H9 (cell line): ENCODE measurements around the gene ARHGEF16. TPM values are rescaled to one million over a fixed set of nuclear protein-coding genes. Genes with fewer than 3 reads are reported as not detected.
A peak's percentile ranks its signal among the peaks of the same experiment; 100 is the strongest.

Source experiments
- DNase-seq: peaks from one replicate; pipeline ENCODE4 v3.0.0-alpha.2; 2017
- H2AFZ ChIP-seq: one replicate; pipeline ENCODE4 v1.6.1; 2013; ENCODE audit warnings: mild to moderate bottlenecking, low read length, control low read depth, moderate library complexity
- H2AK5ac ChIP-seq: 2 replicates; pipeline ENCODE4 v1.6.1; 2013; ENCODE audit warnings: low read length, control low read depth, mixed read lengths; ENCODE audit not compliant: insufficient read length
- H2BK120ac ChIP-seq: one replicate; pipeline ENCODE4 v1.6.1; 2013; ENCODE audit warnings: low read depth, mild to moderate bottlenecking, low read length, control low read depth, inconsistent platforms; ENCODE audit not compliant: poor library complexity, severe bottlenecking
- H2BK12ac ChIP-seq: 2 replicates; pipeline ENCODE4 v1.6.1; 2013; ENCODE audit warnings: low read length, control low read depth, mixed read lengths, low read depth; ENCODE audit not compliant: insufficient read length
- H2BK15ac ChIP-seq: 2 replicates; pipeline ENCODE4 v1.6.1; 2013; ENCODE audit warnings: low read depth, low read length, control low read depth
- H2BK20ac ChIP-seq: one replicate; pipeline ENCODE4 v1.6.1; 2013; ENCODE audit warnings: low read depth, mild to moderate bottlenecking, low read length, control low read depth, inconsistent platforms; ENCODE audit not compliant: poor library complexity, severe bottlenecking
- H2BK5ac ChIP-seq: 2 replicates; pipeline ENCODE4 v1.6.1; 2013; ENCODE audit warnings: low read length, control low read depth, mixed read lengths; ENCODE audit not compliant: insufficient read length
- H3K14ac ChIP-seq: 2 replicates; pipeline ENCODE4 v1.6.1; 2013; ENCODE audit warnings: low read length, control low read depth; ENCODE audit not compliant: insufficient read depth
- H3K18ac ChIP-seq: 2 replicates; pipeline ENCODE4 v1.6.1; 2013; ENCODE audit warnings: low read depth, mild to moderate bottlenecking, mixed read lengths, low read length, control low read depth; ENCODE audit not compliant: insufficient read length
- H3K23ac ChIP-seq: 2 replicates; pipeline ENCODE4 v1.6.1; 2013; ENCODE audit warnings: low read length, control low read depth, mixed read lengths, low read depth; ENCODE audit not compliant: insufficient read length
- H3K23me2 ChIP-seq: 2 replicates; pipeline ENCODE4 v1.6.1; 2013; ENCODE audit warnings: low read depth, mild to moderate bottlenecking, mixed read lengths, low read length, control low read depth; ENCODE audit not compliant: insufficient read length, poor library complexity, severe bottlenecking
- H3K27ac ChIP-seq: 2 replicates; pipeline ENCODE4 v1.5.1; 2013; ENCODE audit warnings: low read length, control low read depth, mixed read lengths, low read depth; ENCODE audit not compliant: insufficient read length
- H3K27me3 ChIP-seq: 2 replicates; pipeline ENCODE4 v1.6.1; 2013; ENCODE audit warnings: low read length, control low read depth, inconsistent platforms; ENCODE audit not compliant: insufficient read depth
- H3K4ac ChIP-seq: 2 replicates; pipeline ENCODE4 v1.6.1; 2013; ENCODE audit warnings: low read depth, mild to moderate bottlenecking, control low read depth, inconsistent platforms, low read length, moderate library complexity
- H3K4me1 ChIP-seq: 2 replicates; pipeline ENCODE4 v1.6.1; 2013; ENCODE audit warnings: low read length, control low read depth, inconsistent platforms; ENCODE audit not compliant: insufficient read depth
- H3K4me2 ChIP-seq: 2 replicates; pipeline ENCODE4 v1.6.1; 2013; ENCODE audit warnings: low read length, control low read depth, mixed read lengths; ENCODE audit not compliant: insufficient read length, insufficient read depth
- H3K56ac ChIP-seq: 2 replicates; pipeline ENCODE4 v1.6.1; 2013; ENCODE audit warnings: low read depth, mild to moderate bottlenecking, mixed read lengths, low read length, control low read depth; ENCODE audit not compliant: insufficient read length
- H3K79me1 ChIP-seq: 2 replicates; pipeline ENCODE4 v1.6.1; 2013; ENCODE audit warnings: low read depth, mild to moderate bottlenecking, moderate library complexity, low read length, control low read depth, inconsistent platforms; ENCODE audit not compliant: insufficient read depth, poor library complexity, severe bottlenecking
- H3K79me2 ChIP-seq: 2 replicates; pipeline ENCODE4 v1.6.1; 2013; ENCODE audit warnings: low read length, control low read depth, inconsistent platforms; ENCODE audit not compliant: insufficient read depth
- H3K9ac ChIP-seq: 2 replicates; pipeline ENCODE4 v1.6.1; 2013; ENCODE audit warnings: low read length, control low read depth, mixed read lengths; ENCODE audit not compliant: insufficient read length; ENCODE audit errors: extremely low read depth
- H3K9me3 ChIP-seq: one replicate; pipeline ENCODE4 v1.6.1; 2013; ENCODE audit warnings: low read depth, low read length, inconsistent platforms; ENCODE audit not compliant: control insufficient read depth
- H3T11ph ChIP-seq: one replicate; pipeline ENCODE4 v1.6.1; 2013; ENCODE audit warnings: mild to moderate bottlenecking, low read length, control low read depth, inconsistent platforms
- H4K20me1 ChIP-seq: one replicate; pipeline ENCODE4 v1.6.1; 2013; ENCODE audit not compliant: control insufficient read depth, insufficient read length, insufficient read depth
- H4K5ac ChIP-seq: 2 replicates; pipeline ENCODE4 v1.6.1; 2013; ENCODE audit warnings: low read depth, mild to moderate bottlenecking, mixed read lengths, low read length, control low read depth; ENCODE audit not compliant: insufficient read length
- H4K8ac ChIP-seq: replicated peaks from 2 replicates; pipeline ENCODE4 v1.6.1; 2013; ENCODE audit warnings: low read length, control low read depth, mixed read lengths, low read depth; ENCODE audit not compliant: insufficient read length
- H4K91ac ChIP-seq: 2 replicates; pipeline ENCODE4 v1.6.1; 2013; ENCODE audit warnings: low read depth, mild to moderate bottlenecking, moderate library complexity, mixed read lengths, low read length, control low read depth; ENCODE audit not compliant: insufficient read length
- H3K27ac Mint-ChIP-seq, 3 experiments: 2 replicates in 2 of 3; 3 replicates in 1 of 3; pipeline ENCODE4 v1.8.0; 2020 to 2021; ENCODE audit warnings: mixed read lengths in 3 of 3, mild to moderate bottlenecking in 1 of 3, moderate library complexity in 1 of 3
- H3K27me3 Mint-ChIP-seq: 2 replicates; pipeline ENCODE4 v1.8.0; 2021; ENCODE audit warnings: low read depth, mild to moderate bottlenecking, moderate library complexity, mixed read lengths
- H3K36me3 Mint-ChIP-seq, 3 experiments: 2 replicates in 2 of 3; 3 replicates in 1 of 3; pipeline ENCODE4 v1.8.0; 2020 to 2021; ENCODE audit warnings: low read depth in 3 of 3, mixed read lengths in 3 of 3; ENCODE audit not compliant: insufficient read depth in 1 of 3
- H3K4me1 Mint-ChIP-seq, 2 experiments: 2 replicates each; pipeline ENCODE4 v1.8.0; 2020; ENCODE audit warnings: mixed read lengths in 2 of 2
- H3K4me3 Mint-ChIP-seq, 2 experiments: 2 replicates in 1 of 2; 3 replicates in 1 of 2; pipeline ENCODE4 v1.8.0; 2020 to 2021; ENCODE audit warnings: mild to moderate bottlenecking in 2 of 2, mixed read lengths in 2 of 2, moderate library complexity in 1 of 2
- H3K9me3 Mint-ChIP-seq, 2 experiments: 2 replicates in 1 of 2; 3 replicates in 1 of 2; pipeline ENCODE4 v1.8.0; 2020; ENCODE audit warnings: mild to moderate bottlenecking in 2 of 2, mixed read lengths in 2 of 2, moderate library complexity in 1 of 2
- CTCF ChIP-seq: fragments of 200-600 bp; sonication (generic); conservative IDR thresholded peaks from 3 replicates; pipeline ENCODE4 v1.8.0; 2021; ENCODE audit warnings: antibody characterized with exemption, mild to moderate bottlenecking
- WGBS: extraction: QIAGEN DNeasy Blood & Tissue Kit; methylation state at CpG from one replicate; pipeline ENCODE4 v1.1.7; 2013; ENCODE audit warnings: missing lambda C conversion rate, low lambda C conversion rate, mixed read lengths; ENCODE audit not compliant: insufficient read length; ENCODE audit errors: extremely low coverage; 5-methylcytosine and 5-hydroxymethylcytosine counted together
- total RNA-seq: library from RNA; stranded (reverse); gene quantifications from 2 replicates; pipeline ENCODE4 v1.2.1, GENCODE V29; 2021

Gene ARHGEF16
- total RNA-seq, 1 experiment from 2014 or later, result 48.5 TPM

GRCh38 chr1:3409366-3410141 lies 44.9 kb upstream of the ARHGEF16 start:
- Histone ChIP-seq H3K79me1 (no peaks in the 10 kb centered on the region), H3K18ac (peak overlapping the region; percentile 73), H3K9ac (no peak overlapping the region), H2BK5ac (no peak overlapping the region), H2BK12ac (no peak overlapping the region), H3K9me3 (no peaks in the 10 kb centered on the region), H4K20me1 (peaks cover 2% of the 10 kb centered on the region), H4K8ac (peak overlapping the region; percentile 5), H2AFZ (no peak overlapping the region), H3K4ac (no peak overlapping the region), H3K23ac (peak overlapping the region; percentile 39), H3K79me2 (no peaks in the 10 kb centered on the region), H3K27ac (no peak overlapping the region), H3K4me2 (no peak overlapping the region), H2BK120ac (no peak overlapping the region), H3K23me2 (no peaks in the 10 kb centered on the region), H4K5ac (no peak overlapping the region), H4K91ac (no peak overlapping the region), H3T11ph (no peak overlapping the region), H3K14ac (no peak overlapping the region), H3K56ac (no peak overlapping the region), H2BK20ac (no peak overlapping the region), H3K4me1 (no peaks in the 10 kb centered on the region), H2BK15ac (no peak overlapping the region), H3K27me3 (no peaks in the 10 kb centered on the region; the same call in 1 of the 2 replicates), H2AK5ac (no peak overlapping the region)
- TF ChIP-seq CTCF, result no peak
- Mint-ChIP-seq H3K36me3 (no peaks in the 10 kb centered on the region), H3K27me3 (peaks cover 1% of the 10 kb centered on the region; the same call in 1 of the 2 replicates), H3K9me3 (no peaks in the 10 kb centered on the region), H3K4me1 (peaks cover 0 to 3% of the 10 kb centered on the region in 2 experiments; a peak in 1 of 4 replicates), H3K27ac (no peak overlapping the region), H3K4me3 (no peak overlapping the region)
- no peak for DNase-seq
- WGBS, result 100% methylated on average over 2 of the region's 19 CpGs
